AG09319 (cell line): ENCODE measurements around the gene TUBGCP2.

Source experiments
- DNase-seq: peaks from one replicate; pipeline ENCODE4 v3.0.0-alpha.2; 2010; ENCODE audit warnings: low read depth; ENCODE audit errors: extremely low read depth
- TF ChIP-seq, protein P1 (sequence below): IDR thresholded peaks from 2 replicates; pipeline ENCODE4 v1.5.1; 2011; ENCODE audit warnings: low read depth, mild to moderate bottlenecking, inconsistent platforms, low read length, moderate library complexity

The TUBGCP2 gene

DNA sequence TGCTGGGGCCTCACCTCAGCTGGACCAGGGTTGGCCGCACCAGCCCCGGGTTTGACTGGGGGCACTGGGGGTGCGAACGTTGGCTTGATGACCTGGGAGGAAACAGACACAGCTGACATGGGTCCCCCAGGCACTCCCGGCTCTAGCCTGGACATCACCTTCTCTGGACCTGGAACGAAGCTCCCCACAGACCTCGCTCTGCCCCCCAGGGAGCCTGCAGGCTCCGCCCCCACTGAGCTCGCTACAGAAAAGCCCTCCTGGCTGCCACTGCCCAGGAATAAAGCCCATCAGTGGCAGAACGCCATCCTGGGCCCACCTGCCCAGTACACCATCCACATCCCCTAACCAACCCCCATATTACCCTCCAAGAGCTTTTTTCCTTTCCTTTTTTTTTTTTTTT is 45.0 kb downstream of the TUBGCP2 start:
- TF ChIP-seq, protein P1, sequence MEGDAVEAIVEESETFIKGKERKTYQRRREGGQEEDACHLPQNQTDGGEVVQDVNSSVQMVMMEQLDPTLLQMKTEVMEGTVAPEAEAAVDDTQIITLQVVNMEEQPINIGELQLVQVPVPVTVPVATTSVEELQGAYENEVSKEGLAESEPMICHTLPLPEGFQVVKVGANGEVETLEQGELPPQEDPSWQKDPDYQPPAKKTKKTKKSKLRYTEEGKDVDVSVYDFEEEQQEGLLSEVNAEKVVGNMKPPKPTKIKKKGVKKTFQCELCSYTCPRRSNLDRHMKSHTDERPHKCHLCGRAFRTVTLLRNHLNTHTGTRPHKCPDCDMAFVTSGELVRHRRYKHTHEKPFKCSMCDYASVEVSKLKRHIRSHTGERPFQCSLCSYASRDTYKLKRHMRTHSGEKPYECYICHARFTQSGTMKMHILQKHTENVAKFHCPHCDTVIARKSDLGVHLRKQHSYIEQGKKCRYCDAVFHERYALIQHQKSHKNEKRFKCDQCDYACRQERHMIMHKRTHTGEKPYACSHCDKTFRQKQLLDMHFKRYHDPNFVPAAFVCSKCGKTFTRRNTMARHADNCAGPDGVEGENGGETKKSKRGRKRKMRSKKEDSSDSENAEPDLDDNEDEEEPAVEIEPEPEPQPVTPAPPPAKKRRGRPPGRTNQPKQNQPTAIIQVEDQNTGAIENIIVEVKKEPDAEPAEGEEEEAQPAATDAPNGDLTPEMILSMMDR = no peak
- DNase-seq = no peak

DNA sequence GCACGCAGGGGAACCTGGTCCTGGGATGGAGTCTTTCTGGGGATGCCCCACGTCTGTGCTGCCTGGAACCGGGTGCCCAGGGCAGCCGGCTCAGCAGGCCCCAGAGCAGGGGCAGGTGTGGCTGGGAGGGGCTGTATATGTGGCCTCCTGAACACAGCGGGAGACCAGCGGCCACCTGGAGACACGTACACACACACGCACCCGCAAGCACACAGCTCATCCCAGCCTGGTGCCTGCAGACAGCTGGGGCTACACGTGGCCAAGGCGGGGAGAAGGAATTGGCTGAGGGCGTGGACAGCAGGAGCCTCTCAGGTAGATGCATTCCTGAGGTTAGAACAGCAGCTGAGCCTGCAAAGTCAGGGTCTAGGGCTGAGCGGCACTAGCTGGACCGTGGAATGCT is 46.0 kb downstream of the TUBGCP2 start:
- TF ChIP-seq, protein P1 = no peak
- DNase-seq = no peak

DNA sequence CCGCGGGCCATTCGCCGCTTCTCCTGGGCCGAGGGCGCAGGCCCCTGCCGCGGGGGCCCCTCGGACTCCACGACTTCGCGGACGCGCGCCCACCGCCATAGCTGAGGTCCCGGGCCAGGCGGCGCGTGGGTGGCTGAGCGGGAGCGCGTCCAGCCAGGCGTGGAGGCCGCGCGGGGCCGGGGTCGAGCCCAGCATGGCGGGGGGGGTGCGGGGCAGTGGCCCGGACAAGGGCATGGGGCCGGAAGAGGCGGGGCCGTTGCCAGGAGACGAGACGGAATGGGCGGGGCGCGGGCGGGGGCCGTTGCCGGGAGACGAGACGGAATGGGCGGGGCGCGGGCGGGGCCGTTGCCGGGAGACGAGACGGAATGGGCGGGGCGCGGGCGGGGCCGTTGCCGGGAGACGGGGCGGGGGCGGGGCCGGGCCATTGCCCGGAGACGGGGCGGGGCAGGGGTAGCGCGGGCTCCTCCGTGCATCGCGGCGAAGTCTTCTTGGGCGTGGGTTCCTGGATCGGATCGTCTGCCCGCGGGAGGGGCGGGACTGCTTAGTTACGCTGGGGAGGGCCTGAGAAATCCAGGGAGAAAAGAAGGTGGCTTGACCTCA is 46.8 kb downstream of the TUBGCP2 start:
- TF ChIP-seq, protein P1 = no peak
- peak; percentile 19 for DNase-seq

DNA sequence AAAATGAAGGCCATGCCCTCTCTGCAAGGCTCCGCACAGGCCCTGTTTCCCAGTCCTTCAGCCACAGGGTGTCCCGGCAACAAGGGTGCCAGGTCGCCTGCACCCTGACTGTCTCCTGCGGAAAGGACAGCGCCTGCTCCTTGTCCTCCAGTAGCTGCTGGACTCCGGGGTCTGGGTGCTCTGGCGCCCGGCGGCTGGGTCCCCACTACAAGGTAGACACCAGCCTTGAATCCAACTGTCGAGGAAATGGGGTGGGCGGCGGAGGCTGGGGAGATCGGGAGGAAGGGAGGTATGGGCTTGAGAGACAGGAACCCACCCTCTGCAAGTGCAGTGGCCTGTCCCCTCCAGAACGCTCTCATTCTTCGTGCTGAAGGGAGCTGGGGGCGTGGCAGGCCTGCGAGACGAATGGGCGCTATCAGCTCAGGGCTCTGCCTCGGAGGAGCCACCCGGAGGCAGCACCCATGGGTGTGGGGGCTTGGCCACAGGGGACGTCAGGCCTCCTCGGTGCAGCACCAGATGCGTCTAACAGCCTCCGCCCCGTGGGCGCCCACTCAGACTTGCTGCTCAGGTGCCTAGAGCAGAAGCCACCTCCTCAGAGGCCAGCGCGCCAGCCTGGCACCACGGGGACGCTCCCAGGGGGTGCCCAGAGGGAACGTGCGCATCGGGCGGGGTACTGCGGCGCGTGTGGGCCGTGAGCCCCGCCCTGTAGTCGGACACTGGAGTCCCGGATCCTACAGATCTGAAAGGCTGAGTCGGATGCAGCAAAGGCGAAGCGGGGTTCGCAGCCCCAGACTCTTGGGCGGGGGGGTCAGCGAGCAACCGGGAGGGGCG is 47.6 kb downstream of the TUBGCP2 start:
- DNase-seq = no peak
- TF ChIP-seq, protein P1 = no peak

DNA sequence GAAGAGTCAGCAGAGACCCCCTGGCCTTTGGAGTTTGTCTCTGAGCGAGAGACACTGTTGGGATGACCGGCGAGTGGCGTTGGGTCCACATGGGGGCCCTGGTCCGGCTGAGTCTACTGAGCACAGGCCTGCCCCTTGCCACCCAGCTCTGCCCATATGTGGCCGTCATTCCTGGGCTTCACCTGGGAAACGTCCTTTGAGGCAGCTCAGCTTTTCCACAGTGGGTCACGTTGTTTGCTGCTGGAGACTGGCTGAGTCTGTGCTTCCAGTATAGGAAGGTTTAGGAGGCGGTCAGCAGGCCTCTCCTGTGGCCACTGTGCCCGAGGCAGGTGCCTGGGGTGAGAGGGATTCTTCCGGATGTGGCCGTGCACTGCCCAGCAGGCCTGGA is 49.1 kb downstream of the TUBGCP2 start:
- DNase-seq = no peak
- TF ChIP-seq, protein P1 = no peak

DNA sequence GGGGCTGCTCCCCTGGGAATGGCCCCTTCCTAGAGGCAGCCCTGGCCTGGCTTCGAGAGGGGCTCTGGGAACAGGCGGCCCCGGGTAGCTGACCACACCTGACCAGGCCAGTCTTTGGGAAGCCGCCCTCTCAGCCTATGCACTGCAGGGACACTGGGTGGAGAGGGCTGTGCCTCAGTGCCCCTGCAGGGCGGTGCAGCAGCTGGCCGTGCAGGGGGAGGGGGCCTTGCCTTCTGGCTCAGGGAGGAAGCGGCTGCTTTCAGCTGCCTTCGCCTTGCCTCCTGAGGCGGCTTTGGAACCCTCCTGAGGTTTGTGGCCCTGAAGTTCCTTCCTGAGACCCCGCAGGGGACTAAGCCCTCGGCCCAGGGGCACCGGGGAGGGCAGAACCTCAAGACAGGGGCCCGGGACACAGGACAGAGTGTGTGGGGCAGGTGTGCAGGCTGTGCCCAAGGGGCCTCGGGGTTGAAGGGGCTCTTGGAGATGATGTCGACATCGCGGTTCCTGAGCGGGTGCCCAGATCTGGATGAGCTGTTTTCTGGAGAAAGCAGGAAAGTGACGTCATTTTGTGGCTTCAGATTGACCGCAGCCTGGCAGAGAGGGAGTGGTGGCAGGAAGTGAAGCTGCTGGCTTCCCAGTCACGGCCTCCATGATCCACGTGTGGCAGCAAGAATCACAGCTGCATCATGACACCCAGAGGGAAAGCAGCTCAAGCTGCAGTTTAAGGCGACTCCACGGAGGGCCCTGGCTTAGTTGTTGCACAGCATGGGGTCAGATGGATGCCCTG is 49.7 kb downstream of the TUBGCP2 start:
- TF ChIP-seq, protein P1 = no peak
- peak; percentile 97 for DNase-seq
